GM19035 (cell line): ENCODE data around the gene PRR30.

Source experiments
- ATAC-seq: cut with Tn5 transposase; IDR thresholded peaks from one replicate; pipeline ENCODE4 v1.9.1; 2021; ENCODE audit not compliant: unreplicated experiment

The PRR30 gene

DNA sequence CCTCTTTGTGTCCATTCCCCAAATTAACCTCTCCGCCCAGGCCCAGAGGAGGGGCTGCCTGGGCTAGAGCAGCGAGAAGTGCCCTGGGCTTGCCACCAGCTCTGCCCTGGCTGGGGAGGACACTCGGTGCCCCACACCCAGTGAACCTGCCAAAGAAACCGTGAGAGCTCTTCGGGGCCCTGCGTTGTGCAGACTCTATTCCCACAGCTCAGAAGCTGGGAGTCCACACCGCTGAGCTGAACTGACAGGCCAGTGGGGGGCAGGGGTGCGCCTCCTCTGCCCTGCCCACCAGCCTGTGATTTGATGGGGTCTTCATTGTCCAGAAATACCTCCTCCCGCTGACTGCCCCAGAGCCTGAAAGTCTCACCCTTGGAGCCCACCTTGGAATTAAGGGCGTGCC, 39.2 kb downstream of the PRR30 start:
- no peak for ATAC-seq

DNA sequence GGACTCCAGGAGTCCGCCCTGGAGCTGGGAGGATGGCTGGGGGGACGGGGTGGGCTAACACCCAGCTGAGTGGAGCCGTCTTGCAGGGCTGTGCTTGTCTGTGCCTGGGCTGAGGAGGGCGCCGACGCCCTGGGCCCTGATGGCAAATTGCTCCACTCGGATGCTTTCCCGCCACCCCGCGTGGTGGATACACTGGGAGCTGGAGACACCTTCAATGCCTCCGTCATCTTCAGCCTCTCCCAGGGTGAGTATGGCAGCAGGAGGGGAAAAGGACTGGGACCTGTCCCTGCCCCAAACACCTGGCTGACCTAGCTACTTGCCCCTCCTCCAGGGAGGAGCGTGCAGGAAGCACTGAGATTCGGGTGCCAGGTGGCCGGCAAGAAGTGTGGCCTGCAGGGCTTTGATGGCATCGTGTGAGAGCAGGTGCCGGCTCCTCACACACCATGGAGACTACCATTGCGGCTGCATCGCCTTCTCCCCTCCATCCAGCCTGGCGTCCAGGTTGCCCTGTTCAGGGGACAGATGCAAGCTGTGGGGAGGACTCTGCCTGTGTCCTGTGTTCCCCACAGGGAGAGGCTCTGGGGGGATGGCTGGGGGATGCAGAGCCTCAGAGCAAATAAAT, 39.8 kb downstream of the PRR30 start:
- ATAC-seq, result no peak

DNA sequence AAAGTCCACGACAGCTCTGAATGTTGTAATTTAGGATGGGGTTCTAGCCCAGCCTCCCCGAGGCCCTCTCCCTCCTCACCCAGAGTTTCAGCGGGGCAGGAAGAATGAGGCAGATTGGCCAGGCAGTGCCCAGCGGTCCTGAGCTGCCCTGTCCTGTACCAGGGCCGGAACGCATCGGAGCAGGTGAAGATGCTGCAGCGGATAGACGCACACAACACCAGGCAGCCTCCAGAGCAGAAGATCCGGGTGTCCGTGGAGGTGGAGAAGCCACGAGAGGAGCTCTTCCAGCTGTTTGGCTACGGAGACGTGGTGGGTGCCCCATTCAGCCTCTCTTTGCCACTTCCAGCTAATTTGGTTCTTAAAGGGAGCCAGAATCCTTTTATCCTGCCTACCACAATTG, 41.9 kb downstream of the PRR30 start:
- no peak for ATAC-seq

DNA sequence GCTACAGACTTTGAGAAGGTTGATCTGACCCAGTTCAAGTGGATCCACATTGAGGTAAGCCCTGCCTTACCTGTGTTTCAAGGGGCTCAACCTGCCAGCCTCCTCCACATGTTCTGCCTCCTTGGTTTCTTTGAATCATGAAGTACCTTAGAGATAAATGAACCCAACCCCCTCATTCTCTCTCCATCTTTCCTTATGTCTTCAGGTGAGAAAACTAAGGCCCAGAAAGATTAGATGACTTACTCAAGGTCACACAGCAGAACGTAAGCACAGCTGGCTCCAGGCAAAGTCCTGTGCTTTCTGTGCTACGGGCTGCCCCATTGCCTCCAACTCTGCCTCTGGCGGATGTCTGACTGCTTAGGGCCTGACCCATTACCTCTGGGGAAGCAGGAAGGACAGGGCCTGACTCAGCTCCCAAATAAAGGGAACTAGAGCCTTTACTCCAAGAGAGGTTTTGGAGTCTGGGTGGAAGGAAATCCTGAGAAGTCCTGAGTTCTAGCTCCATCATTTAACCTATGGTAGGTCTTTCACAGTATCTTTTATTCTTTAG, 42.4 kb downstream of the PRR30 start:
- no peak for ATAC-seq

DNA sequence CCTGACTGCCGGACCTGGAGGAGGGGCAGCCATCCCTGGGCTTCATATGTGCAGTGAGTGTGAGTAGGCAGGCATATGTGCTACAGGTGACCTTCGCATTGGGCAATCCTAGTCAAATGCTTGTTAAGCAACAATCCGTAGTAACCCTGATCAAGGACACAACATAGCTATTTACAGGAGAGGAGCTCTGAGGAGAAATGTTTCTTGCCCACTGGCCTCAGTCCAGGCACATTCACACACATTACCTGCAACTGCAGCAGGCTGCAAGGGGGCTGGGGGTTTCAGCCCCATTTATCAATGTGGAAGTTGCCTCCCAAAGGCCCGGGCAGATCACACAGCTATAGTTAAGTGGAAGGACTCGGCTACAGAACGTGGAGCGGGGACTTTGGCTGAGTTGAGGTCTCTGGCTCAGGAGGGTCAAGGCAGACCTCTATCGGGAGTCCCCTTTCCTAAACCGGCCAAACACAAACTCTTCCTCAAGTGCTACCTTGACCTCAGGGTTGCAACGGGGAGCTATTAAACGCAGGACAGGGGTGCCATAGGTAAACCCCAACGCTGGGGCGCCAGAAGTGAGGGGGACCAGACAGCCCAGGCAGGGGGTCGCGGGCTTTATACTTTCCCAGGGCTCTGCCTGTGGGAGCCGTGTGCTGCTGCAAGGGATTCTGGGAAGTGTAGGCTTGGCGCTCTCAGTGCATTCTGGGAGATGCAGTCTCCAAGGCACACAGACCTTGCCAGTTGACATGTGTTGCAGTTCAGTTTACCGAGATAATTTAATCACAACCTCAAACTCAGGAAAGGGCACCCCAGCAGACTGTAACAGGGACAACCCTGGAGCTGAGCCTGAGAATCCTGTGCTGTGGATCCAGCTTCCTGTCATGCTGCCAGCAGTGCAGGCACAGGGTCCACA, 43.2 kb downstream of the PRR30 start:
- ATAC-seq, result no peak

DNA sequence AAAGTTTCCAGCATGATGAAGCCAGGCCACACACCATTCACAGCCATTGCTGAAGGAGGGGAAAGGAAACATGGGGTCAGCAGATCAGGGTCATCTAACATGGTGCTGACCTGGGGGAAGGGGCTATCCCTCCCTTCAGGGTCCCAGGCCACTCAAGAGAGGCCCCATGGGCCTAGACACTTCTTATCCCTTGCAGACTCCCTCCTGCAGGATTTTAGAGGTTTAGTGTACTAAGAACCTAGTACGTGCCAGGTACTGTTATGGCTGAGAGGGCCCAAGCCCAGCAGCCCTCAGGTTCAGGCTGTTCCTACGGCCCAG, 43.8 kb downstream of the PRR30 start:
- ATAC-seq, result no peak

DNA sequence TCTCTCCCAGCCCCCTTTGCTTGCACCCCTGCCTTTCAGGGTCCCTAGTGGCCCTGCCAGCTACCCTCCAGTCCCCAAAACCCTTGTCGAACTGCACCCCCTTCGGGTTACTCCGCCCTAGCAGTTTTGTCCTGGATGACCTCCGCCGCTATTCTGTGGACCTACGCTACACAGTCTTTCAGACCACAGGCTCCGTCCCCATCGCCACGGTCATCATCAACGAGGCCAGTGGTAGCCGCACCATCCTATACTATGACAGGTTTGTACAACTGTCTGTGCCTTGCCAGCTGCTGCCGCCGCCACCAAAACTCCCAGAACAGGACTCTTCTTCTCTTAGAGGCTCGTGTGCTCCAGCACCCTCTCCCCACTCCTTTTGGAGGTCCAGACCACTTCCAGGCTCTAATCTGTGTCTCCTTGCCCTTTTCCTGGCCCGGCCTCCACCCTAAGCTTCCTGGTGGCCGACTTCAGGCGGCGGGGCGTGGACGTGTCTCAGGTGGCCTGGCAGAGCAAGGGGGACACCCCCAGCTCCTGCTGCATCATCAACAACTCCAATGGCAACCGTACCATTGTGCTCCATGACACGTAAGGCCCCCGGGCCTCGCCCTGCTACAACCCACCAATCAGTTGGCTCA, 44.7 kb downstream of the PRR30 start:
- ATAC-seq, result no peak

DNA sequence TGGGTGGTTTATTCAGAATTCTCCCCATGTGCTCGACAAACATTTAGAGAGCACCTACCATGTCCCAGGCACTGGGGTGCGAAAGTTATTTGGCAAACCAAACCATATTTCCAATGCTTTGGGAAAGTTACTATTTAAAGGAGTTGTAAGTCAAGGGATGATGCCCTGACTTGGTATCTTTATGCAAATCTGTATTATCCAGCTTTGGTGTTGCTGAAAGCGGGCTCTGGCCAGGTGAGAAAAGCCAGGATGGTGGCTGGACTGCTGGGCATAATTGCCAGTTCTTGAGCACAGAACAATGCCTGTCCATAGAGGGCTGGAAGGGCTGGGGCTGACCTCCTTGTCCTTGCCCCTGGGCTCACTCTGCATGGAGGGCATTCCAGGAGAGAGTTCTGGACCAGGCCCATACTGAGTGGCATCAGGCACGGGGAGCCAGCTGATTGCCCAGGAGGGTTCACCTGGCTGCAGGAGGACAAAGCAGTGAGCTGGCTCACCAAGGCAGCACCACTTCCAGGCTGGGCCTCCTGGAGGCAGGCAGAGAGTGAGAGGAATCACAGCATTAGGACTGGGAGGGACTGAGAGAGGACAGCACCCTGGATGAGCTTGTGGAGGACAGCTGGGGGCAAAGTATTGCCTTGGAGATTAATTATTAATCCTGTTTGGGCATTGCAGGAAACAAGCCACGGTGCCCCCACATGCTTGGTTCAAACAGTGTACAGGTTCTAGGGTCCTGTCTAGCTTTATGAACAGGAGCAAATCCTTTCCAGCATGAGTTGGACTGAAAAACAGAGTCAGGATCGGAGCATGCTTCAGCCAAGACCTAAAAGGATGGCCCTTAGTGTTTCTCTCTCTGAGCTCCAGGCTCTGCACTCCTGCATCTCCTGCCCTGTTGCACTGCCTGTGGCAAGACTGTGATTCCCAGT, 45.5 kb downstream of the PRR30 start:
- ATAC-seq, result no peak

DNA sequence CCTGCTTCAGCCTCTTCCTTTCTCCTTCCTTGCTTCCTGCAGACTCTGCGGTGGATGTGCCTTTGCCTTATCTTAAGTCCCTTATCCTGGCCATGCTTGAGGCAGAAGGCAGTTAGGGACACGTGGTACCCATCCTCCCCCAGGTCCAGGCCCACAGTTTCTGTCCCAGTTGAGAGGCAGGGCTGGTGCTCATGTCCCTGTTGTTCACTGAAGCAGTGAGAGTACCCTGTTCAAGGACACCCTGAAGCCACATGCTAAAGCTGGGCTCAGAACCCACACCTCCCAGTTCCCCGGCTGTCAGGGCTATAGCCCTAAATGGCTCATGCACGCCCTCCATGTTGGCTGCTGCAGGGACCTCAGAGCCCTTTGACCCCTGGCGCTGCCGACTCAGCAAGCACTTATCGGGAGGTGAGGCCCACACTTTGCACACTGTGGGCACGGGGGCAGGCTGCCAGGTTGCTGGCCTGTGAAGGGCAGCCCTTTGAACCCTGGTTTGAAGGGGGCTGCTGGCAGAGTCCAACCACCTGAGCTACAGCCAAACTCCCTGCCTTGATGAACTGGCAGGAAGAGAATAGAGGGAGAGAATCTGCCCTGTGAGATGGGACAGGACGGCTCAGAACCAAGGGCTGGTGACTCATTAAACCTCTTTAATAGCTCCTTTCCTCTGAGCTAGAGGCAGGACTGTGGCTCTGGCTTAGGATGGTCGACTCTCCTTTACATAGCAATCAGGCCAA, 46.3 kb downstream of the PRR30 start:
- no peak for ATAC-seq

DNA sequence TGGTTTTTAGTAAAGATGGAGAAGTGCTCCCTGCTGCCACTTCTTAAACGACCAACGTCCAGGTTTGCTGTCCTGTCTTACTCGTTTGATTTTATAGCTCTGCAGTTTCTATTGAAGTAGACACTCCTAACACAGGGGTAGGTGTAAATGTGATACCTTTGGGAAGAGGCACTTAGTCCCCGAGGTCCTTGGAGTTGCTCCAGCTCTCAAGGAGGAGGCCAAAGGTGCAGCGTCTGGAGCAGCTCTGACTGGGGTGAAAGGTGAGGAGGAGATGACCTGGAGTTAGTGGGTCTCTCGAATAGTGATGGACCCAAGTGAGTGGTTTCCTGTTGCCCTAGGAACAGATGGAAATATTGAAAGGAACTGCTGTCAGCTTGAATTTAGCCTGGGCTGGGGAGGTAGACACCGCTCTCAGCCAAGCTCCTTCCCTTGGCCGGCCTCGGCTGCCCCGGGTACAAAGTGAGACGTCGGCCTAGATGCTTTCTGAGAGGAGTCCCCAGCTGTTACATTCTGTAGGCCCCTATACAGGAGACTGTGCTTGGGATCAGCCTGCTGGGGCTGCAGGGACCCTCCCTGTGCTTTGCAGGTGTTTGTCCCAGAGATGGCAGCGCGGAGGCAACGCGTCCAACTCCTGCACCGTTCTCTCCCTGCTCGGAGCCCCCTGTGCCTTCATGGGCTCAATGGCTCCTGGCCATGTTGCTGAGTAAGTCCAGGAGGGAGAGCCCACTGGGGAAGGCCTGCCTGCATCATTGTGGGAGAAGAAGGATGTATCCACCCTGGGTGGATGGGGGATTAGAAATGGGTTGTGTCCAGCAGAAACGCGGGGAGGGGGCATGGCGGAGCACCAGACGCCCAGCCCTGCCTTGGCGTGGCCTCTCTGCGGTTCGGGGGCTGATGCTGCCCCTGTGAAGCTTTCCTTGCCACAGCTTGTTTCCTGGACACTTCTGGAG, 47.2 kb downstream of the PRR30 start:
- no peak for ATAC-seq

DNA sequence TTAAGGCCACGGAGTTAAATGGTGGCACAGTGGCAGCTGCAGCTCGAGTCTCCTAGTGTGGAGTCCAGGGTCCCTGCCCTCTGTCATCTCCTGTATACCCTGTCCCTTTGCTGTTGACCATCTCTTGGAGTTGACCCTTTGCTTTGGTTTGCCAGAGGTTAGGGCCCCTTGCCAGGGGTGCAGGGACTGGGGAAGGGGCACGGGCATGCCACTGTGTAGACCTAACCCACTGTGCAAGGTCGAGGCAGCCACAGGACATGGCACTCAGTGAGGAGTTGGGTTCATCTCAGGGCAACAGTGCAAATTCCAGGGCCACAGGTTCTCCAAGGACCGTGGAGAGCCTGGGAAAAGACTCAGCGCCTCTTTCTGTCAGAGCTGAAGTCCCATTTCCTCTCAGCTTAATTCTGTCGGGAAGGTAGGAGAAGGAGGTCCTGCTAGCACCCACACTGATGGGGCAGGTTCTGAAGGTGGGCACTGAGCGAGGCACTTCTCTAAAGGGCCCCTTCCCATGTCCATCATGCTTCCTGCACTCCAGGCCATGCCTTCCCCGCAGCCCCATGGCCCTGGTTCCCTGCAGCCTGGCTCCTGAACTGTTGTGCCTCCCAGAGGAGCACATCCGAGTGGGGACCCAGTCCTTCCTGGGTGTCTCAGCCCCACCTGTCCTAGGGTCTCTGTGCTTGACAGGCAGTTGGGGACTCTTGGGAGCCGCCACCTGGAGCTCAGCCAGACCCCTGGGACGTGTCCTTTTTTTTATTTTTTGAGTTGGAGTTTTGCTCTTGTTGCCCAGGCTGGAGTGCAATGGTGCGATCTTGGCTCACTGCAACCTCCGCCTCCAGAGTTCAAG, 49.9 kb downstream of the PRR30 start:
- no peak for ATAC-seq

DNA sequence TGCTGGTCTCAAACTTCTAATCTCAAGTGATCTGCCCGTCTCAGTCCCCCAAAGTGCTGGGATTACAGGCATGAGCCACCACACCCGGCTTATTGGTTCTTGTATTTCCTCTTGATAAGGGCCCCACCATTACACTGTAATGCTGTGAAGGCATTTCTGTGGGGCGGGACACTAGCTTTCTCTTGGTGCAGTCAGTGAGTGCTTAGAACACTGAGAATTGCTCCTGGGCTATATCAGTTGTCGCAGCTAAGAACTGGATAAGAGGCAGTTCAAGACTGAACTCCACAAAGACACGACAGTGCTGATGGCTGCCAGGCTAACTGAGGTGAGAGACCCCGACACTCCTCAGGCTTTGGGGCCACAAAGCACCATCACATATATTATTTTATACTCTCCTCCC, 50.6 kb downstream of the PRR30 start:
- no peak for ATAC-seq

DNA sequence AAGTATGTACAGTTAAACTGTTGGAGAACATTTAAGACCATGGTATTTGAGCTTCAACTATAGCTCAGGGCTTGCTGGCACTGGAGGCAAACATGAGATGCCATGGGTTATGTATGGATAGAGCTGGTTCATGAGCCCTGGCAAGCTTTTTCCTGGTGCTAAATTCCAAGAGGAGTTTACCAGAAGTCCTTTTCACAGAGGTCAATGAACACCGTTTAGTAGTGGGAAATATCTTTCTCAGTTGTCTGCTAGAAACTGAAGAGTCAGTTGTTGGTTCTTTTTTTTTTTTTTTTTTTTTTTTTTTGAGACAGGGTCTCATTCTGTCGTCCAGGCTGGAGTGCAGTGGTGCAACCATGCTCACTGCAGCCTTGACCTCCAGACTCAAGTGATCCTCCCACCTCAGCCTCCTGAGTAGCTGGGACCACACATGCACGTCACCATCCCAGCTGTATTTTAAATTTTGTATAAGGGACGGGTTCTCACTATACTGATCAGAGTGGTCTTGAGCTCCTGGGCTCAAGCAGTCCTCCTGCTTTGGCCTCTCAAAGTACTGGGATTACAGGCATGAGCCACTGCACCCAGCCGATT, 51.3 kb downstream of the PRR30 start:
- no peak for ATAC-seq
